CD4-positive, CD25-positive, alpha-beta regulatory T cell (primary cell): ENCODE results near the gene PTGIS. TPM values are rescaled to one million over a fixed set of nuclear protein-coding genes. Genes with fewer than 3 reads are reported as not detected.
"Not testable (repeated sequence)": the region's sequence is repeated elsewhere in the genome, so short reads cannot be mapped to it uniquely, and the experiment has no call there.

Experiments used
- ATAC-seq, 2 donors: fragments of 150-1000 bp; cut with Tn5 transposase; one replicate each; pipeline ENCODE4 v1.10.0; 2021; ENCODE audit warnings: low read depth in 2 of 2, moderate number of reproducible peaks in 2 of 2, moderate library complexity in 1 of 2
- DNase-seq, 3 donors: peaks; one replicate each; pipeline versions ENCODE4 v3.0.0 to v3.0.0-alpha.2; 2012 to 2022; ENCODE audit warnings: mixed read lengths in 1 of 3
- H3K27ac ChIP-seq: one replicate; pipeline ENCODE4 v1.7.0; 2013; ENCODE audit warnings: mild to moderate bottlenecking, low read length; ENCODE audit not compliant: insufficient read depth, poor library complexity, severe bottlenecking
- H3K27me3 ChIP-seq: one replicate; pipeline ENCODE4 v1.7.0; 2013; ENCODE audit warnings: low read length; ENCODE audit not compliant: control insufficient read depth, insufficient read depth
- H3K36me3 ChIP-seq: one replicate; pipeline ENCODE4 v1.7.0; 2013; ENCODE audit warnings: mild to moderate bottlenecking, low read length, moderate library complexity; ENCODE audit not compliant: control insufficient read depth, insufficient read depth
- H3K4me1 ChIP-seq: 2 replicates; pipeline ENCODE4 v1.7.0; 2013; ENCODE audit warnings: mild to moderate bottlenecking, low read length; ENCODE audit not compliant: insufficient read depth, control insufficient read depth, poor library complexity, severe bottlenecking
- H3K4me3 ChIP-seq: one replicate; pipeline ENCODE4 v1.7.0; 2013; ENCODE audit warnings: low read depth, mild to moderate bottlenecking, low read length, moderate library complexity
- H3K9me3 ChIP-seq, 2 experiments: 1 replicate in 1 of 2; 2 replicates in 1 of 2; pipeline ENCODE4 v1.7.0; 2013; ENCODE audit warnings: low read length in 2 of 2, mild to moderate bottlenecking in 1 of 2, moderate library complexity in 1 of 2; ENCODE audit not compliant: control insufficient read depth in 2 of 2
- H3K27ac Mint-ChIP-seq, 3 donors: one replicate each; pipeline ENCODE4 v1.8.0; 2020 to 2022; ENCODE audit warnings: mild to moderate bottlenecking in 3 of 3, mixed read lengths in 3 of 3, moderate library complexity in 2 of 3
- H3K27me3 Mint-ChIP-seq: one replicate; pipeline ENCODE4 v1.8.0; 2022; ENCODE audit warnings: mild to moderate bottlenecking, mixed read lengths
- H3K36me3 Mint-ChIP-seq: one replicate; pipeline ENCODE4 v1.8.0; 2020; ENCODE audit warnings: mixed read lengths
- H3K4me1 Mint-ChIP-seq, 4 donors: one replicate each; pipeline ENCODE4 v1.8.0; 2020 to 2022; ENCODE audit warnings: mixed read lengths in 4 of 4, mild to moderate bottlenecking in 1 of 4
- H3K4me3 Mint-ChIP-seq, 4 donors: one replicate each; pipeline ENCODE4 v1.8.0; 2020 to 2022; ENCODE audit warnings: mild to moderate bottlenecking in 4 of 4, mixed read lengths in 4 of 4, moderate library complexity in 3 of 4
- H3K9me3 Mint-ChIP-seq, 7 donors: one replicate each; pipeline ENCODE4 v1.8.0; 2020 to 2022; ENCODE audit warnings: mixed read lengths in 7 of 7, mild to moderate bottlenecking in 3 of 7, moderate library complexity in 2 of 7
- polyA plus RNA-seq, 4 donors: library from polyadenylated mRNA; unstranded; fragments of 300-500 nt; fragmentation: Illumina TruSeq; gene quantifications; one replicate each; pipeline ENCODE4 v1.2.3, GENCODE V29; 2021
- total RNA-seq: library from RNA; stranded (reverse); gene quantifications from one replicate; pipeline ENCODE4 v1.2.3, GENCODE V29; 2022

The PTGIS gene
- not detected for total RNA-seq
- not detected for polyA plus RNA-seq

GRCh38 chr20:49567421-49568277 lies at the start of gene PTGIS:
Gene PTGIS, minus strand, starts transcription at chr20:49568137. Its CDS starts 21 bp downstream, at chr20:49568116.
- H3K36me3 Mint-ChIP-seq: no peaks in the 10 kb centered on the region
- Histone ChIP-seq H3K4me3 (no peak within 1 kb of the TSS), H3K36me3 (no peaks in the 10 kb centered on the region), H3K27me3 (peaks cover 13% of the 10 kb centered on the region), H3K4me1 (peaks cover 5% of the 10 kb centered on the region), H3K27ac (no peak within 1 kb of the TSS), H3K9me3 (no peaks in the 10 kb centered on the region)
- no peak within 1 kb of the TSS for H3K27ac Mint-ChIP-seq
- H3K27me3 Mint-ChIP-seq: peaks cover 60% of the 10 kb centered on the region
- ATAC-seq (no peak), DNase-seq (no peak)
- H3K4me1 Mint-ChIP-seq: peaks cover 0 to 15% (median 3%) of the 10 kb centered on the region in 4 donors
- peak within 1 kb of the TSS in 1 of 4 donors; percentile 24 for H3K4me3 Mint-ChIP-seq
- peaks cover 0 to 3% (median 0%) of the 10 kb centered on the region in 7 donors for H3K9me3 Mint-ChIP-seq

- not testable (repeated sequence) for H3K4me1 ChIP-seq, ATAC-seq, H3K27ac Mint-ChIP-seq, H3K4me1 Mint-ChIP-seq, H3K36me3 ChIP-seq, H3K9me3 ChIP-seq, H3K36me3 Mint-ChIP-seq, H3K27ac ChIP-seq, H3K4me3 Mint-ChIP-seq, H3K27me3 ChIP-seq, DNase-seq, H3K27me3 Mint-ChIP-seq, H3K9me3 Mint-ChIP-seq, H3K4me3 ChIP-seq
Measured at GRCh38 chr20:49617394-49617793, 49.5 kb upstream of the PTGIS start.

DNA sequence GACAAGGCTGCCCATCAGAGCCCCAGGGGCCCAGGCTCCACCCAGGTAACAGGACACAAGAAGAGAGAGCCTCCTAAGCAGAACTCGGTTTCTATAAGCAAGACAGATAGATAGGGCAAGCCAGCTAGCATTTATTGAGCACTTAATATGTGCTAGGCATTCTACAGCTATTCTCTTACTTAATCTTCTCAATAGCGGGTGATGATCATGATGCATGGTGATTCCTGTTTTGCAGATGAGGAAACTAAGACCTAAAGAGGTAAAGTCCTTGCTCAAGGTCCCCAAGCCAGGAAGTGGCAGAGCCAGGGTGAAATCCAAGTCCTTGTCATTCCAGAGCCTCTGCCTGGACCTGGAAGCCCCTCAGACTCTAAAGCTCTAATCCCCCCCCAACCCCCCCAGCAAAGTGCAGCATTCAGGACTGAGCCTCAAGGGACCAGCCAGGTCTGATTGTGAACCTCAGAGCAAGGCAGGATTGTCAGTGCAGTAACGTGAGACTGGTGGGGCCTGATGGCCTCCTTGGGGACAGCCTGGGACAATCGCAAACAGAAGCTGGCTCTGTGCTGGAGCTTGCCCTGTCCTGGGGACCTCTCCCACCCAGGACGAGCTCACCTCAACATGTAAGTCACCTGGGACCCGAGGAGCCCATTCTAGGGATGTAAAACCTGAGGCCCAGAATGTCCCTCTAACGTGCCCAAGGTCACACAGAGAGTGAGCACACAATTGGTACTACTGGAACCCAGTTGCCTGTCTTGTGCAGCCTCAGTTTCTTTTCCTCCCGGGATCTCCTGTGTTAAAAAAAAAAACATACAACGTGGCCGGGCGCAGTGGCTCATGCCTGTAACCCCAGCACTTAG lies 48.4 kb upstream of the PTGIS start:
- Mint-ChIP-seq H3K27me3 (no peaks in the 10 kb centered on the region), H3K36me3 (no peaks in the 10 kb centered on the region), H3K4me1 (peaks cover 0 to 5% (median 0%) of the 10 kb centered on the region in 4 donors), H3K27ac (peak overlapping the region in 2 of 3 donors; percentile 57 to 62), H3K9me3 (no peaks in the 10 kb centered on the region), H3K4me3 (no peak overlapping the region)
- Histone ChIP-seq H3K4me3 (no peak overlapping the region), H3K4me1 (peaks cover 5% of the 10 kb centered on the region), H3K27me3 (no peaks in the 10 kb centered on the region), H3K9me3 (no peaks in the 10 kb centered on the region), H3K36me3 (no peaks in the 10 kb centered on the region), H3K27ac (no peak overlapping the region)
- no peak for DNase-seq
- ATAC-seq: no peak

DNA sequence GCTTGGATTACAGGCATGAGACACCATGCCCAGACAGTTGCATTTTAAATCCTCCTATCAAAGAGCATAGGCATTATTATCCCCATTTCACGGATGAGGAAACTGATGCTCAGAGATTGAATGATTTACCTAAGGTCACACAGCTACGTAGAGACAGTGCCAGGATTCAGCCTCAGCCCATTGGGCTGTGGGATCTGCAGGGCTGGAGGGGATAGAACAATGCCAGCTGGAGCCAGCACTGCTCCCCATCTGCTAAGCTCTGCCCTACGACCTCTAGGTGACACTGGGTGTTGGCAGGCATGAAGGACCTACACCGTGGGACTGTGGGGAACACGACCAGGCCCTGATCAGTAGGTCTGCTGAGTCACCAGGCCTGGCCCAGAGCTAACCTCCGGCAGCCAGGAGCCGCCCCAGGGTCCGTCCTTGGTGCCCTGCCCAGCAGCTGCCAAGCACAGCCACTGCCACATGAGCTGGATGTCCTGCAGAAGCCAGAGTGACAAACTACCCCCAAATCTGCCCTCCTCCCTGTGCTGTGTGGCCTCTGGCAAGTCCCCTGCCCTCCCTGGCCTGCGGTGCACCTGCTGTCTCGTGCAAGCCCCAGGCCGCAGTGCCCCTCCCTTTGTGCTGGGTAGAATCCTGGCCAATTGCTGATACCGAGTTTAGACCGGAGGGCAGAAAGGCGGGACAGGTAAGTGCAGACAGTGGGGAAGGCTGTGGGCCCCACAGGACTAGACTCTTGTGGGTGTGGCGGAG lies 47.6 kb upstream of the PTGIS start:
- Histone ChIP-seq H3K4me3 (no peak overlapping the region), H3K9me3 (no peaks in the 10 kb centered on the region), H3K27me3 (no peaks in the 10 kb centered on the region), H3K4me1 (peaks cover 14% of the 10 kb centered on the region), H3K27ac (no peak overlapping the region), H3K36me3 (no peaks in the 10 kb centered on the region)
- Mint-ChIP-seq H3K36me3 (no peaks in the 10 kb centered on the region), H3K9me3 (no peaks in the 10 kb centered on the region), H3K4me3 (no peak overlapping the region), H3K27ac (peak overlapping the region in 1 of 3 donors; percentile 57), H3K4me1 (peaks cover 0 to 7% (median 5%) of the 10 kb centered on the region in 4 donors), H3K27me3 (no peaks in the 10 kb centered on the region)
- DNase-seq: no peak
- no peak for ATAC-seq

GRCh38 chr20:49615051-49615400 lies 47.1 kb upstream of the PTGIS start:
- H3K9me3 ChIP-seq, H3K36me3 Mint-ChIP-seq, H3K27me3 ChIP-seq, ATAC-seq, H3K4me3 ChIP-seq, DNase-seq, H3K9me3 Mint-ChIP-seq, H3K27ac Mint-ChIP-seq, H3K27me3 Mint-ChIP-seq, H3K4me3 Mint-ChIP-seq, H3K36me3 ChIP-seq, H3K27ac ChIP-seq, H3K4me1 Mint-ChIP-seq: not testable (repeated sequence)
- H3K4me1 ChIP-seq: peaks cover 11% of the 10 kb centered on the region

- H3K4me1 ChIP-seq: peaks cover 10% of the 10 kb centered on the region
- no peak overlapping the region for H3K4me3 ChIP-seq
- H3K27me3 Mint-ChIP-seq: no peaks in the 10 kb centered on the region
- DNase-seq (no peak), ATAC-seq (no peak)
- no peak overlapping the region for H3K4me3 Mint-ChIP-seq
- H3K27me3 ChIP-seq: no peaks in the 10 kb centered on the region
- peaks cover 0 to 6% (median 5%) of the 10 kb centered on the region in 4 donors for H3K4me1 Mint-ChIP-seq
- no peak overlapping the region for H3K27ac Mint-ChIP-seq
- H3K36me3 ChIP-seq: no peaks in the 10 kb centered on the region
- H3K36me3 Mint-ChIP-seq: no peaks in the 10 kb centered on the region
- no peaks in the 10 kb centered on the region for H3K9me3 Mint-ChIP-seq
- no peak overlapping the region for H3K27ac ChIP-seq
- no peaks in the 10 kb centered on the region for H3K9me3 ChIP-seq
Measured at GRCh38 chr20:49614338-49615050, 46.6 kb upstream of the PTGIS start.

DNA sequence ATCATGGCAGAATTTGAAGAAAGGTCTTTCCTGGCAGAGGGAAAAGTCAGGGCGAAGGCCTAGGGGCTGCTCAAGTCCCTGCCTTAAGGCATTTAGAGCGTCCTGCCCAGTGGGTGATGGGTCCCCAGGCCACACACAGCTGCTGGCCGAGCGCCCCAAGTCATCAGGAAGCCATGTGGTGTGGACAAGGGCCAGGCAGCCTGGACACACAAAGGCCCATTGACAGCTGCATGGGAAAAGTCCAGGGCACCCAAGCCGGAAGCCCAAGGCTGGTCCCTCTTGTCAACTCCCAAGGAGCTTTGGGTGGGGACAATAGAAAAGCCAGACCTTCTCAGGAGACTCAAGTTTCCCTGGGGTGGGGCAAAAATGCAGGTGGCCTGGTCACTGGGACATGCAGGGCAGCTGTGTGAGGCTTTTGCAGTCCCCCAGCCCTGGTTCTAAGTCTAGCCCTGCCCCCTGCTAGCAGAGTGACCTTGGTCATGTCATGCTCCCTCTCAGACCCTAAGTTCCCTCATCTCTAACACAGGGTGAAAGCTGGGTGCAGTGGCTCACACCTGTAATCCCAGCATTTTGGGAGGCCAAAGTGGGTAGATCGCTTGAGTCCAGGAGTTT lies 44.3 kb upstream of the PTGIS start:
- ATAC-seq: no peak
- H3K4me3 ChIP-seq: no peak overlapping the region
- H3K27me3 ChIP-seq: no peaks in the 10 kb centered on the region
- H3K9me3 ChIP-seq: no peaks in the 10 kb centered on the region
- H3K4me3 Mint-ChIP-seq: no peak overlapping the region
- H3K36me3 ChIP-seq: no peaks in the 10 kb centered on the region
- no peak overlapping the region for H3K27ac Mint-ChIP-seq
- H3K4me1 Mint-ChIP-seq: peaks cover 0 to 15% (median 13%) of the 10 kb centered on the region in 4 donors
- peaks cover 15% of the 10 kb centered on the region for H3K4me1 ChIP-seq
- peaks cover 4% of the 10 kb centered on the region for H3K27me3 Mint-ChIP-seq
- no peaks in the 10 kb centered on the region for H3K9me3 Mint-ChIP-seq
- H3K27ac ChIP-seq: no peak overlapping the region
- DNase-seq: no peak
- H3K36me3 Mint-ChIP-seq: no peaks in the 10 kb centered on the region
